Pancreas (tissue), 10 donors: ENCODE results near the gene UBFD1. TPM values are rescaled to one million over a fixed set of nuclear protein-coding genes. Genes with fewer than 3 reads are reported as not detected.

Experiments used
- ATAC-seq, 4 donors: fragments of 200-7000 bp; cut with Tn5 transposase; one replicate each; pipeline versions ENCODE4 v1.8.0 to v1.9.1; 2020; ENCODE audit warnings: mild to moderate bottlenecking in 4 of 4, moderate library complexity in 4 of 4
- DNase-seq, 6 donors: peaks; one replicate each; pipeline ENCODE4 v3.0.0-alpha.2; 2020
- FAIRE-seq: peaks from 2 replicates; lab custom pipeline; 2012; peaks lifted over from hg19 to GRCh38; lab: Jason Lieb, UNC
- H3K27ac ChIP-seq, 4 donors: fragments of 200-600 bp; sonication (generic); 1 replicate in 3 of 4; 2 replicates in 1 of 4; pipeline versions ENCODE4 v1.5.0 to v1.8.0; 2020
- H3K27me3 ChIP-seq, 4 donors: fragments of 200-600 bp; one replicate each; pipeline ENCODE4 v1.8.0; 2021
- H3K36me3 ChIP-seq, 3 donors: fragments of 200-600 bp; sonication (generic) in 1 of 3; one replicate each; pipeline versions ENCODE4 v1.5.0 to v1.8.0; 2020 to 2021
- H3K4me1 ChIP-seq, 3 donors: fragments of 200-600 bp; one replicate each; pipeline ENCODE4 v1.8.0; 2021
- H3K4me3 ChIP-seq, 4 donors: fragments of 200-600 bp; sonication (generic) in 2 of 4; one replicate each; pipeline versions ENCODE4 v1.5.0 to v1.8.0; 2020 to 2021
- H3K9me3 ChIP-seq, 4 donors: fragments of 200-600 bp; one replicate each; pipeline ENCODE4 v1.8.0; 2021
- CTCF ChIP-seq, 4 donors: fragments of 200-600 bp; sonication (generic) in 3 of 4; IDR thresholded peaks; one replicate each; pipeline versions ENCODE4 v1.5.0 to v1.8.0; 2021; ENCODE audit warnings: antibody characterized with exemption in 4 of 4
- WGBS, 2 donors: extraction: QIAGEN DNeasy Blood & Tissue Kit; methylation state at CpG; one replicate each; pipeline ENCODE4 v1.1.7; 2013; 5-methylcytosine and 5-hydroxymethylcytosine counted together
- intact Hi-C, 3 donors: fragments of 100-400 bp; cut with DNase I; formaldehyde crosslinking; loops; one replicate each; pipeline versions ENCODE4 v1.11.1 to v1.14.2; 2022
- polyA plus RNA-seq, 2 donors: library from polyadenylated mRNA; stranded (reverse); fragments of 200-250 nt; gene quantifications; one replicate each; pipeline ENCODE4 v1.2.3, GENCODE V29; 2013
- total RNA-seq, 6 donors: library from RNA; stranded (reverse); fragmentation: NEBNext Ultra II Directional in 4 of 6; extraction: Animal tissue kit (Norgen Biotek cat#: 25700) in 4 of 6; gene quantifications; one replicate each; pipeline versions ENCODE4 v1.2.1 to v1.2.4, GENCODE V29; 2021 to 2023
- donor health status: healthy with polysubstance abuse.
- donor health status: DM: no; HTN: no; CAD: no; lungs with moderate emphysema.
- donor health status: DM: no; HTN: no; CAD: no.
- donor health status: control.
- donor health status: control.
- donor health status: Bipolar disorder and iron deficiency.
- donor health status: DM: yes; HTN: yes; CAD: no.
- donor health status: DM: no; HTN: no; CAD: no.
- donor health status: DM: no; HTN: no; CAD: no.
- donor health status: DM: yes; HTN: yes; CAD: no.

UBFD1 gene
- total and polyA plus RNA-seq, 8 donors: 5.9 to 38.2 (median 17.6) TPM

GRCh38 chr16:23575834-23576233 is 18.3 kb downstream of the UBFD1 start:
- no peak for TF ChIP-seq CTCF (IDR thresholded peaks at IDR 0.05)
- WGBS, 2 donors: 93 to 94% methylated on average over 3 of the region's 3 CpGs
- H3K4me1 ChIP-seq: peaks cover 4 to 6% (median 6%) of the 10 kb centered on the region in 3 donors
- H3K4me3 ChIP-seq: no peak overlapping the region
- H3K27ac ChIP-seq: no peak overlapping the region
- no peak for ATAC-seq
- DNase-seq: no peak
- H3K36me3 ChIP-seq: peaks cover 0 to 28% (median 0%) of the 10 kb centered on the region in 3 donors
- intact Hi-C loops: no loop called here
- no peak for FAIRE-seq
- no peaks in the 10 kb centered on the region for H3K9me3 ChIP-seq
- H3K27me3 ChIP-seq: no peaks in the 10 kb centered on the region

- 88 to 97% methylated on average over 2 of the region's 2 CpGs for WGBS, 2 donors
Observed at GRCh38 chr16:23577493-23577892, 20.0 kb downstream of the UBFD1 start.

GRCh38 chr16:23578101-23578830 is 20.7 kb downstream of the UBFD1 start:
- Histone ChIP-seq H3K9me3 (no peaks in the 10 kb centered on the region), H3K27me3 (no peaks in the 10 kb centered on the region), H3K4me3 (no peak overlapping the region), H3K27ac (no peak overlapping the region), H3K4me1 (peaks cover 4 to 6% (median 6%) of the 10 kb centered on the region in 3 donors), H3K36me3 (peaks cover 0 to 25% (median 0%) of the 10 kb centered on the region in 3 donors)
- no peak for DNase-seq
- no peak for TF ChIP-seq CTCF (IDR thresholded peaks at IDR 0.05)
- intact Hi-C loops: no loop called here
- FAIRE-seq: no peak
- 74 to 75% methylated on average over 5 of the region's 5 CpGs for WGBS, 2 donors
- no peak for ATAC-seq

More at GRCh38 chr16:23577493-23577892, 20.0 kb downstream of the UBFD1 start:
- Histone ChIP-seq H3K27ac (no peak overlapping the region), H3K9me3 (no peaks in the 10 kb centered on the region), H3K4me3 (no peak overlapping the region), H3K36me3 (peaks cover 0 to 33% (median 0%) of the 10 kb centered on the region in 3 donors), H3K27me3 (no peaks in the 10 kb centered on the region), H3K4me1 (peaks cover 4 to 6% (median 6%) of the 10 kb centered on the region in 3 donors)
- FAIRE-seq: no peak
- no peak for TF ChIP-seq CTCF (IDR thresholded peaks at IDR 0.05)
- intact Hi-C loops: no loop called here
- ATAC-seq: no peak
- DNase-seq: no peak

- WGBS, 2 donors: 95 to 98% methylated on average over 4 of the region's 4 CpGs
- DNase-seq (no peak), ATAC-seq (peak in 1 of 4 donors; percentile 18), FAIRE-seq (no peak)
- TF ChIP-seq CTCF (IDR thresholded peaks at IDR 0.05): no peak
- intact Hi-C loops: no loop called here
- Histone ChIP-seq H3K4me1 (no peaks in the 10 kb centered on the region), H3K27me3 (no peaks in the 10 kb centered on the region), H3K9me3 (no peaks in the 10 kb centered on the region), H3K4me3 (no peak overlapping the region), H3K27ac (no peak overlapping the region), H3K36me3 (peaks cover 0 to 23% (median 0%) of the 10 kb centered on the region in 3 donors)
Observed at GRCh38 chr16:23579371-23579770, 21.8 kb downstream of the UBFD1 start.

GRCh38 chr16:23580391-23580790 is 22.9 kb downstream of the UBFD1 start:
- ATAC-seq (no peak), DNase-seq (no peak), FAIRE-seq (no peak)
- Histone ChIP-seq H3K27me3 (no peaks in the 10 kb centered on the region), H3K27ac (no peak overlapping the region), H3K4me3 (no peak overlapping the region), H3K36me3 (peaks cover 0 to 33% (median 6%) of the 10 kb centered on the region in 3 donors), H3K4me1 (no peaks in the 10 kb centered on the region), H3K9me3 (no peaks in the 10 kb centered on the region)
- intact Hi-C loops: no loop called here
- TF ChIP-seq CTCF (IDR thresholded peaks at IDR 0.05): no peak
